ENCODE data around the gene TSPAN32. TPM values are rescaled to one million over a fixed set of nuclear protein-coding genes. Genes with fewer than 3 reads are reported as not detected.

TSPAN32 gene
- total RNA-seq, 2 experiments from 2014 or later: 0.69 to 2.0 TPM

- CTCF ChIA-PET (ENCODE audit: unreplicated experiment): no interaction called here
- no TSS peak for BruUV-seq (replicated peaks)
- POLR2A ChIA-PET: no interaction called here
- H3K79me2 ChIP-seq (ENCODE audit: insufficient read depth, low read depth, low read length): no peaks in the 10 kb centered on the region
- H3K4me1 ChIP-seq (ENCODE audit: insufficient read depth, low read length, poor library complexity, severe bottlenecking): no peaks in the 10 kb centered on the region
- no peak overlapping the region for H3K4me3 ChIP-seq (ENCODE audit: low read depth, low read length, poor library complexity, severe bottlenecking)
- no peaks in the 10 kb centered on the region for H3K9me3 ChIP-seq (ENCODE audit: low read length)
- no peak overlapping the region for H2AFZ ChIP-seq (ENCODE audit: low read length)
- intact Hi-C loops (cut with micrococcal nuclease; ENCODE audit: unreplicated experiment): no loop called here
- H4K20me1 ChIP-seq (ENCODE audit: insufficient read depth, low read length): no peaks in the 10 kb centered on the region
- no peaks in the 10 kb centered on the region for H3K9me2 ChIP-seq (ENCODE audit: insufficient read depth, low read length)
- no peaks in the 10 kb centered on the region for H3K36me3 ChIP-seq (ENCODE audit: insufficient read depth, low read length)
- H3K4me2 ChIP-seq (ENCODE audit: low read length): no peak overlapping the region
- no peak overlapping the region for H3K27ac ChIP-seq (ENCODE audit: low read depth, low read length, poor library complexity, severe bottlenecking)
- no peak for TF ChIP-seq CTCF (conservative IDR thresholded peaks at IDR 0.05; ENCODE audit: low read length)
- TF ChIP-seq EZH2phosphoT487 (IDR thresholded peaks at IDR 0.05; ENCODE audit: borderline replicate concordance, low read depth, low read length): no peak
- DNase-seq (ENCODE audit: low spot score): no peak
Measured at GRCh38 chr11:2343502-2343901, 41.7 kb downstream of the TSPAN32 start.

- Histone ChIP-seq H4K20me1 (ENCODE audit: insufficient read depth, low read length) (no peaks in the 10 kb centered on the region), H3K79me2 (ENCODE audit: insufficient read depth, low read depth, low read length) (no peaks in the 10 kb centered on the region), H3K9me3 (ENCODE audit: low read length) (no peaks in the 10 kb centered on the region), H3K4me1 (ENCODE audit: insufficient read depth, low read length, poor library complexity, severe bottlenecking) (no peaks in the 10 kb centered on the region), H3K4me2 (ENCODE audit: low read length) (no peak overlapping the region), H3K27ac (ENCODE audit: low read depth, low read length, poor library complexity, severe bottlenecking) (no peak overlapping the region), H3K36me3 (ENCODE audit: insufficient read depth, low read length) (no peaks in the 10 kb centered on the region), H2AFZ (ENCODE audit: low read length) (no peak overlapping the region), H3K9me2 (ENCODE audit: insufficient read depth, low read length) (no peaks in the 10 kb centered on the region), H3K4me3 (ENCODE audit: low read depth, low read length, poor library complexity, severe bottlenecking) (no peak overlapping the region)
- POLR2A ChIA-PET: no interaction called here
- intact Hi-C loops (cut with micrococcal nuclease; ENCODE audit: unreplicated experiment): no loop called here
- CTCF ChIA-PET (ENCODE audit: unreplicated experiment): no interaction called here
- BruUV-seq (replicated peaks): no TSS peak
- no peak for DNase-seq (ENCODE audit: low spot score)
- TF ChIP-seq EZH2phosphoT487 (IDR thresholded peaks at IDR 0.05; ENCODE audit: borderline replicate concordance, low read depth, low read length): no peak
- TF ChIP-seq CTCF (conservative IDR thresholded peaks at IDR 0.05; ENCODE audit: low read length): no peak
Measured at GRCh38 chr11:2345050-2345449, 43.2 kb downstream of the TSPAN32 start.

GRCh38 chr11:2346014-2346413 is 44.2 kb downstream of the TSPAN32 start:
- intact Hi-C loops (cut with micrococcal nuclease; ENCODE audit: unreplicated experiment): no loop called here
- no peak overlapping the region for H3K4me2 ChIP-seq (ENCODE audit: low read length)
- no peak for DNase-seq (ENCODE audit: low spot score)

More at GRCh38 chr11:2346014-2346413, 44.2 kb downstream of the TSPAN32 start:
- no peaks in the 10 kb centered on the region for H3K9me3 ChIP-seq (ENCODE audit: low read length)
- H3K79me2 ChIP-seq (ENCODE audit: insufficient read depth, low read depth, low read length): no peaks in the 10 kb centered on the region
- H2AFZ ChIP-seq (ENCODE audit: low read length): no peak overlapping the region
- H3K4me1 ChIP-seq (ENCODE audit: insufficient read depth, low read length, poor library complexity, severe bottlenecking): no peaks in the 10 kb centered on the region
- H3K27ac ChIP-seq (ENCODE audit: low read depth, low read length, poor library complexity, severe bottlenecking): no peak overlapping the region
- no peaks in the 10 kb centered on the region for H4K20me1 ChIP-seq (ENCODE audit: insufficient read depth, low read length)
- no TSS peak for BruUV-seq (replicated peaks)
- no peaks in the 10 kb centered on the region for H3K9me2 ChIP-seq (ENCODE audit: insufficient read depth, low read length)
- no peak for TF ChIP-seq CTCF (conservative IDR thresholded peaks at IDR 0.05; ENCODE audit: low read length)
- no peak for TF ChIP-seq EZH2phosphoT487 (IDR thresholded peaks at IDR 0.05; ENCODE audit: borderline replicate concordance, low read depth, low read length)
- no peak overlapping the region for H3K4me3 ChIP-seq (ENCODE audit: low read depth, low read length, poor library complexity, severe bottlenecking)
- ChIA-PET POLR2A (no interaction called here), CTCF (ENCODE audit: unreplicated experiment) (no interaction called here)
- no peaks in the 10 kb centered on the region for H3K36me3 ChIP-seq (ENCODE audit: insufficient read depth, low read length)
